Breast epithelium (tissue), 3 donors: ENCODE measurements around the gene CFHR1.

Experiments used
- CTCF ChIP-seq, 3 donors: fragments of 450-650 bp; IDR thresholded peaks; one replicate each; pipeline ENCODE4 v1.5.1; 2016 to 2017; ENCODE audit warnings: antibody characterized with exemption in 3 of 3, mild to moderate bottlenecking in 3 of 3, moderate library complexity in 3 of 3
- POLR2AphosphoS5 ChIP-seq, 3 donors: sonication (generic); formaldehyde crosslinking; IDR thresholded peaks; one replicate each; pipeline ENCODE4 v1.6.1; 2017; ENCODE audit warnings: antibody characterized with exemption in 3 of 3

- no peak for TF ChIP-seq CTCF (IDR thresholded peaks at IDR 0.05)
- no peak for TF ChIP-seq POLR2AphosphoS5 (IDR thresholded peaks at IDR 0.05)
These were observed 41.9 kb downstream of the CFHR1 start for GRCh38 chr1:196861429-196861828.
